GM12874 (cell line): Measurements from ENCODE around the gene TADA3.

Experiments
- TF ChIP-seq, protein P1 (sequence below): IDR thresholded peaks from 2 replicates; pipeline ENCODE4 v1.5.1; 2011; ENCODE audit warnings: low read depth, mild to moderate bottlenecking, control low read depth, low read length, moderate library complexity; ENCODE audit not compliant: insufficient read depth

The TADA3 gene

GRCh38 chr3:9743548-9743947 is 48.7 kb downstream of the TADA3 start:
- TF ChIP-seq, protein P1, sequence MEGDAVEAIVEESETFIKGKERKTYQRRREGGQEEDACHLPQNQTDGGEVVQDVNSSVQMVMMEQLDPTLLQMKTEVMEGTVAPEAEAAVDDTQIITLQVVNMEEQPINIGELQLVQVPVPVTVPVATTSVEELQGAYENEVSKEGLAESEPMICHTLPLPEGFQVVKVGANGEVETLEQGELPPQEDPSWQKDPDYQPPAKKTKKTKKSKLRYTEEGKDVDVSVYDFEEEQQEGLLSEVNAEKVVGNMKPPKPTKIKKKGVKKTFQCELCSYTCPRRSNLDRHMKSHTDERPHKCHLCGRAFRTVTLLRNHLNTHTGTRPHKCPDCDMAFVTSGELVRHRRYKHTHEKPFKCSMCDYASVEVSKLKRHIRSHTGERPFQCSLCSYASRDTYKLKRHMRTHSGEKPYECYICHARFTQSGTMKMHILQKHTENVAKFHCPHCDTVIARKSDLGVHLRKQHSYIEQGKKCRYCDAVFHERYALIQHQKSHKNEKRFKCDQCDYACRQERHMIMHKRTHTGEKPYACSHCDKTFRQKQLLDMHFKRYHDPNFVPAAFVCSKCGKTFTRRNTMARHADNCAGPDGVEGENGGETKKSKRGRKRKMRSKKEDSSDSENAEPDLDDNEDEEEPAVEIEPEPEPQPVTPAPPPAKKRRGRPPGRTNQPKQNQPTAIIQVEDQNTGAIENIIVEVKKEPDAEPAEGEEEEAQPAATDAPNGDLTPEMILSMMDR = no peak

- TF ChIP-seq, protein P1 = no peak
These were observed 49.7 kb downstream of the TADA3 start for GRCh38 chr3:9742560-9742959.

GRCh38 chr3:9739181-9739580 is 53.1 kb downstream of the TADA3 start:
- TF ChIP-seq, protein P1 = no peak

GRCh38 chr3:9736831-9737230 is 55.4 kb downstream of the TADA3 start:
- TF ChIP-seq, protein P1 = no peak

GRCh38 chr3:9732740-9733115 is 59.5 kb downstream of the TADA3 start:
- TF ChIP-seq, protein P1 = no peak

GRCh38 chr3:9732080-9732739 is 60.1 kb downstream of the TADA3 start:
- TF ChIP-seq, protein P1 = no peak

DNA sequence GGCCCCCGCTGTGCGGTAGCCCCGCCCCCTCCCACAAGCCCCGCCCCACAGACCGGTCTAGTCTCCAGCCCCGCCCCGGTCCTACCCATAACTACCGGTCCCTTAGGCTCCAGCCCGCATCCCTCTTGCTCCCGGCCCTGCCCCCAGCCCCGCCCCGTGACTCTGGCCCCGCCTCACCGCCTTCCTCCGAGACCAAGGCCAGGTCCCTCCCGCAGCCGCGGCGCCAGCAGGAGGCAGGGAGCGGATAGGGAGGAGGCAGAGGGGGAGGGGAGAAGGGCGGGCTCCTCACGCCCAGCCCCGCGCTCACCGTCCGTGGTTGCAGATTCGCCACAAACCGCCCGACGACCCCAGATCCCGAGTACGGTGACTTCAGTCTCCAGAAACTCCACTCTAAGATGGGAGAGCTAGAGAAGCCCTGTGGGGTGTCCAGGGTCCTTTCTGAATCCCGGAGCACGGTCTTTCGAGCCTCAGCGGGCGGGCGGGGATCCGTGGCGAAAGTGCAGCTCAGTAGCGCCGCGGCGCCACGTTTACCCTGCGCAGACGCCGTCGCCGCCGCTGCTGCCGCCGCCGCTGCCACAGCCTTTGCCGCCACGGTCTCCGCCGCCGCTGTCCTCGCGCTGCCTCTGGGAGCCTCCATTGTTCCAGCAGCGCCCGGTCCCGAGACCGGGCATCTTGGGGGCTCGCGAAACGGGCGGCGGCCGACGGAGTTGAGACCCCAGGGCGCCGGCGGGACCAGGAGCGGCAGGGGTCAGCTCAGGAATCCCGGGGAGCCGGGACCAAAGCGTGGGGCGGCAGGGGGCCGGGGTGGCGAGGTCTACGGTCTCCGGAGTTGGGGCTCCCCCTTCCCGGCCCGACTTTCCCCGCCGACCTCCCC is 60.8 kb downstream of the TADA3 start, which contains the start of gene BRPF1:
TSS of gene BRPF1 (plus strand) at position 530 of the 874 bp plus-strand sequence. CDS start 2,406 bp downstream, outside the sequence.
- TF ChIP-seq, protein P1 = no peak
